PC-9 (cell line): ENCODE results near the gene ZNF860. TPM values are rescaled to one million over a fixed set of nuclear protein-coding genes. Genes with fewer than 3 reads are reported as not detected.

Experiments
- BruUV-seq: library from RNA; stranded (reverse); fragments of 400-500 nt; replicated peaks from 2 replicates; lab custom pipeline; 2021; lab: Mats Ljungman, UMichigan
- CTCF ChIA-PET: fragments of 300-600 bp; sonication (Branson Sonifier 250); formaldehyde crosslinking; loops from one replicate; lab custom pipeline; 2022; ENCODE audit warnings: antibody characterized with exemption; lab: Charles Lee
- POLR2A ChIA-PET: fragments of 300-600 bp; sonication (Branson Sonifier 250); formaldehyde crosslinking; loops from one replicate; lab custom pipeline; 2022; ENCODE audit warnings: antibody characterized with exemption; ENCODE audit not compliant: unreplicated experiment; lab: Charles Lee
- DNase-seq, 2 experiments: peaks; one replicate each; pipeline versions ENCODE4 v3.0.0 to v3.0.0-alpha.2; 2015 to 2022; ENCODE audit warnings: mixed read lengths in 1 of 2
- H2AFZ ChIP-seq: fragments of 200-600 bp; sonication (generic); 2 replicates; pipeline ENCODE4 v1.8.1; 2017; ENCODE audit warnings: antibody characterized with exemption
- H3F3A ChIP-seq: fragments of 200-600 bp; sonication (generic); 2 replicates; pipeline ENCODE4 v1.8.1; 2017; ENCODE audit warnings: antibody characterized with exemption, mild to moderate bottlenecking, low read depth; ENCODE audit not compliant: insufficient read depth
- H3K27ac ChIP-seq: fragments of 200-600 bp; sonication (generic); 2 replicates; pipeline ENCODE4 v1.6.1; 2016; ENCODE audit warnings: mixed run types
- H3K27me3 ChIP-seq: fragments of 200-600 bp; sonication (generic); 2 replicates; pipeline ENCODE4 v1.6.1; 2016; ENCODE audit warnings: low read depth, mixed run types; ENCODE audit not compliant: insufficient read depth
- H3K36me3 ChIP-seq: fragments of 200-600 bp; sonication (generic); 2 replicates; pipeline ENCODE4 v1.6.1; 2016; ENCODE audit warnings: low read depth, mixed run types
- H3K4me1 ChIP-seq: fragments of 200-600 bp; sonication (generic); replicated peaks from 2 replicates; pipeline ENCODE4 v1.6.1; 2016; ENCODE audit warnings: mixed run types; ENCODE audit not compliant: insufficient read depth
- H3K4me2 ChIP-seq: fragments of 200-600 bp; sonication (generic); 2 replicates; pipeline ENCODE4 v1.6.1; 2017; ENCODE audit warnings: mixed run types
- H3K4me3 ChIP-seq: fragments of 200-600 bp; sonication (generic); 2 replicates; pipeline ENCODE4 v1.6.1; 2016; ENCODE audit warnings: mixed run types
- H3K79me2 ChIP-seq: fragments of 200-600 bp; sonication (generic); 2 replicates; pipeline ENCODE4 v1.6.1; 2017; ENCODE audit warnings: low read depth, mixed run types
- H3K9me2 ChIP-seq: fragments of 200-600 bp; sonication (generic); 2 replicates; pipeline ENCODE4 v1.8.1; 2017; ENCODE audit warnings: mild to moderate bottlenecking; ENCODE audit not compliant: insufficient read depth
- H3K9me3 ChIP-seq: fragments of 200-600 bp; sonication (generic); 2 replicates; pipeline ENCODE4 v1.8.1; 2016; ENCODE audit warnings: low read depth; ENCODE audit not compliant: insufficient read depth
- H4K20me1 ChIP-seq: fragments of 200-600 bp; sonication (generic); 2 replicates; pipeline ENCODE4 v1.8.1; 2017; ENCODE audit not compliant: insufficient read depth
- CTCF ChIP-seq: fragments of 200-600 bp; sonication (generic); conservative IDR thresholded peaks from 2 replicates; pipeline ENCODE4 v1.6.1; 2017; ENCODE audit warnings: mixed run types, antibody characterized with exemption, mild to moderate bottlenecking, moderate library complexity
- EZH2 ChIP-seq: fragments of 200-600 bp; sonication (generic); IDR thresholded peaks from 2 replicates; pipeline ENCODE4 v1.8.0; 2017; ENCODE audit warnings: antibody characterized with exemption, low read depth
- intact Hi-C: fragments of 100-400 bp; cut with micrococcal nuclease; formaldehyde crosslinking; loops from one replicate; pipeline ENCODE4 v1.10.0; 2022; ENCODE audit not compliant: unreplicated experiment
- total RNA-seq: library from RNA; stranded (reverse); gene quantifications from 2 replicates; pipeline ENCODE4 v1.2.3, GENCODE V29; 2021

The ZNF860 gene
- total RNA-seq, 1 experiment from 2014 or later: 5.3 TPM

- Histone ChIP-seq H3K27me3 (no peaks in the 10 kb centered on the region), H3K79me2 (no peaks in the 10 kb centered on the region), H3K9me3 (no peaks in the 10 kb centered on the region), H3F3A (peaks cover 10% of the 10 kb centered on the region; the same call in 1 of the 2 replicates), H3K4me1 (peaks cover 6% of the 10 kb centered on the region), H3K4me2 (no peak overlapping the region), H3K4me3 (no peak overlapping the region), H3K36me3 (no peaks in the 10 kb centered on the region), H4K20me1 (no peaks in the 10 kb centered on the region), H3K9me2 (no peaks in the 10 kb centered on the region), H2AFZ (no peak overlapping the region), H3K27ac (no peak overlapping the region; the same call in 1 of the 2 replicates)
- no peak for DNase-seq
- ChIA-PET CTCF (interaction anchor here (0.6 kb wide), 1 partner anchor 366 kb away, joined by 3 read pairs; no protein-coding TSS in a partner anchor), POLR2A (no interaction called here)
- intact Hi-C loops: no loop called here
- BruUV-seq: no TSS peak
- no peak for TF ChIP-seq EZH2
- TF ChIP-seq CTCF: no peak
These were observed 14.0 kb upstream of the ZNF860 start for GRCh38 chr3:31967592-31967991.

DNA sequence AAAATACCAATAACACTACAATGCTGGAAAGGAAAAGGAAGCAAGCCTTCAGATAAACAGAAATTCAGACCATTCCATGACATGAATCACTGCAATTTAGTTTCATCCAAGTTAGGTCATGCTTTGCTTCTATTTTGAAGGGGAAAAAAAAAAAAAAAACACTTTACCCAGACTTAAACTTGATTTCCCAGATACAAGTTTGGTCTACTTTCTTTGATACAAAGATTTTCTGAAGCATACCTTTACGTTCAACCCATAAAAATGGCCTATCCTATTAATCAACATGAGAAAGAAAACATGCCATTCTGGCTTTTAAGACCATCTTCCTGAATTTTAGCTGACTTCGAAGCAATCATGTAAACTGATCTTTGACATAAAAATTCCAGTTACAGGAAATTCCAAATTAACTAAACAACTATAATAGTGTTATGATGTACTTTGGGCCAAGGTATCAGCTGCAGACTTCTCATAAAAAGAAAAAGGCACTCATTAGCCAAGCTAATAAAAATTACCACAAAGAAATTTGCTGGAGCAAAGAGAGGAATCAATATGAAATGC is 13.1 kb upstream of the ZNF860 start:
- Histone ChIP-seq H3K4me3 (no peak overlapping the region), H2AFZ (no peak overlapping the region), H3K9me2 (no peaks in the 10 kb centered on the region), H3K27me3 (no peaks in the 10 kb centered on the region), H3K4me2 (peak overlapping the region; percentile 60), H3K27ac (peak overlapping the region; percentile 71), H3K79me2 (no peaks in the 10 kb centered on the region), H3K9me3 (no peaks in the 10 kb centered on the region), H3K4me1 (peaks cover 6% of the 10 kb centered on the region), H4K20me1 (no peaks in the 10 kb centered on the region), H3F3A (peaks cover 10% of the 10 kb centered on the region; the same call in 1 of the 2 replicates), H3K36me3 (no peaks in the 10 kb centered on the region)
- TSS peak; percentile 37 for BruUV-seq
- peak in 1 of 2 experiments; percentile 50 for DNase-seq
- intact Hi-C loops: no loop called here
- ChIA-PET CTCF (no interaction called here), POLR2A (no interaction called here)
- TF ChIP-seq EZH2 (no peak), CTCF (no peak)

DNA sequence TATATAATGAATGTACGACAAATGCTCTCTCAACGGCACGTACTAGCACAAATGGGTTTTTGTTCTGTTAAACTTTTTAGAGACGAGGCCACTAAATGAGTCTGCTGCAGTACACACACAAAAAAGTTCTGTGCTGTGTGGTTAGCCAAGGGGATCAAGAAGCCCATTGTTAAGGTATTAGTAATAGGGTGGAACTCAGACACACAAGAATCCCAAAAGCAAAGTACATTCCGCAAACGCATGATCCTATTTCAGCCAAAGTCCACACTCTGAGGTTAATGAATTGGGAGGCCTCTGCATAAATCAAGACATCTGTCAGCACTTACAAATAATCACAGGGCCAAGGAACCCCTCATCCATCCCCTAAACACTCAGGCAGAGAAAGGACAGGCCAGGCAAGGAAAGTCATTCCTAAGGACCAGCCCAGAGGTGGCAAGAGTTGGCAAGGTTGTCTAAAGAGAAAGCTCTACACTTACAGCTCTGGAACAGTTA is 12.6 kb upstream of the ZNF860 start:
- H3K4me1 ChIP-seq: peaks cover 6% of the 10 kb centered on the region
- H3K4me3 ChIP-seq: no peak overlapping the region
- no peaks in the 10 kb centered on the region for H3K9me2 ChIP-seq
- H3F3A ChIP-seq: peaks cover 10% of the 10 kb centered on the region; the same call in 1 of the 2 replicates
- TF ChIP-seq CTCF: no peak
- TF ChIP-seq EZH2: no peak
- H3K4me2 ChIP-seq: peak overlapping the region; percentile 60
- H3K36me3 ChIP-seq: no peaks in the 10 kb centered on the region
- H4K20me1 ChIP-seq: no peaks in the 10 kb centered on the region
- no peaks in the 10 kb centered on the region for H3K27me3 ChIP-seq
- ChIA-PET CTCF (no interaction called here), POLR2A (no interaction called here)
- H3K9me3 ChIP-seq: no peaks in the 10 kb centered on the region
- no peaks in the 10 kb centered on the region for H3K79me2 ChIP-seq
- intact Hi-C loops: loop anchor here (1.0 kb wide), 1 partner anchor 11 kb away; no protein-coding TSS in a partner anchor
- DNase-seq: peak; percentile 59 to 83
- no TSS peak for BruUV-seq
- H3K27ac ChIP-seq: peak overlapping the region; percentile 71
- H2AFZ ChIP-seq: no peak overlapping the region
